WTC11 (cell line): ENCODE data around the gene FAM177B.

Experiments used
- ARID4B ChIP-seq: sonication (generic); formaldehyde crosslinking; IDR thresholded peaks from 2 replicates; pipeline ENCODE4 v1.8.0; 2023; ENCODE audit warnings: missing genetic modification reagents, mild to moderate bottlenecking, borderline replicate concordance
- NR3C1 ChIP-seq: sonication (generic); formaldehyde crosslinking; conservative IDR thresholded peaks from 2 replicates; pipeline ENCODE4 v1.8.1; 2023; ENCODE audit warnings: low read depth, mild to moderate bottlenecking, missing genetic modification reagents

GRCh38 chr1:222754366-222755139 lies 17.6 kb downstream of the FAM177B start:
- no peak for TF ChIP-seq ARID4B (CRISPR knock-in tag)
- TF ChIP-seq NR3C1 (CRISPR knock-in tag): no peak
